ENCODE results near the gene AGL. TPM values are rescaled to one million over a fixed set of nuclear protein-coding genes. Genes with fewer than 3 reads are reported as not detected.
"Not testable (repeated sequence)": the region's sequence is repeated elsewhere in the genome, so short reads cannot be mapped to it uniquely, and the experiment has no call there.

AGL gene
- polyA plus RNA-seq, 3 donors = 1.2 to 3.9 (median 1.3) TPM

GRCh38 chr1:99887890-99888289, 37.7 kb downstream of the AGL start:
- H3K4me3 ChIP-seq (replicated peaks in 1 of 3; ENCODE audit: low read depth in 2 of 3, low read length in 3 of 3) = no peak overlapping the region
- no peak overlapping the region for H2AFZ ChIP-seq (ENCODE audit: insufficient read depth, low read depth, low read length, poor library complexity, severe bottlenecking)
- H3K36me3 Mint-ChIP-seq = peaks cover 37 to 47% of the 10 kb centered on the region in 2 donors
- no peak overlapping the region for H3K27ac Mint-ChIP-seq
- H3K27ac ChIP-seq (ENCODE audit: low read depth in 1 of 2, low read length in 2 of 2) = no peak overlapping the region
- DNase-seq = no peak
- intact Hi-C loops (cut with micrococcal nuclease) = no loop called here
- no peaks in the 10 kb centered on the region for H3K79me2 ChIP-seq (ENCODE audit: insufficient read depth, low read length)
- TF ChIP-seq CTCF (IDR thresholded peaks at IDR 0.05) = no peak
- no peak overlapping the region for H3K9ac ChIP-seq (ENCODE audit: insufficient read depth, low read length, poor library complexity, severe bottlenecking)
- WGBS (ENCODE audit: insufficient coverage) = no CpG with 5 or more reads among the region's 2 CpGs
- H3K4me3 Mint-ChIP-seq = no peak overlapping the region
- H3K27me3 ChIP-seq (ENCODE audit: control insufficient read depth in 2 of 2, insufficient read depth in 2 of 2, low read length in 2 of 2) = no peaks in the 10 kb centered on the region
- no peaks in the 10 kb centered on the region for H3K4me1 Mint-ChIP-seq
- no peaks in the 10 kb centered on the region for H3K9me3 ChIP-seq (replicated peaks in 1 of 2; ENCODE audit: control insufficient read depth in 1 of 2, insufficient read depth in 1 of 2, low read length in 2 of 2)
- no peaks in the 10 kb centered on the region for H3K9me3 Mint-ChIP-seq
- H3K4me2 ChIP-seq (replicated peaks; ENCODE audit: extremely low read depth, low read length, poor library complexity, severe bottlenecking) = no peak overlapping the region
- H3K4me1 ChIP-seq (ENCODE audit: control insufficient read depth in 1 of 2, insufficient read depth in 2 of 2, low read length in 2 of 2) = no peaks in the 10 kb centered on the region
- no peaks in the 10 kb centered on the region for H3K27me3 Mint-ChIP-seq (ENCODE audit: low read depth in 3 of 3)
- peaks cover 17 to 33% of the 10 kb centered on the region in 2 donors for H3K36me3 ChIP-seq (replicated peaks in 1 of 2; ENCODE audit: control insufficient read depth in 1 of 2, insufficient read depth in 2 of 2, low read length in 2 of 2)
- H4K20me1 ChIP-seq (ENCODE audit: insufficient read depth, low read length) = no peaks in the 10 kb centered on the region

GRCh38 chr1:99891997-99892396, 41.8 kb downstream of the AGL start:
- no peak for DNase-seq
- WGBS (ENCODE audit: insufficient coverage) = no CpG with 5 or more reads among the region's 1 CpG
- Histone ChIP-seq H3K36me3 (replicated peaks in 1 of 2; ENCODE audit: control insufficient read depth in 1 of 2, insufficient read depth in 2 of 2, low read length in 2 of 2) (peaks cover 0 to 9% of the 10 kb centered on the region in 2 donors), H3K27me3 (ENCODE audit: control insufficient read depth in 2 of 2, insufficient read depth in 2 of 2, low read length in 2 of 2) (no peaks in the 10 kb centered on the region), H4K20me1 (ENCODE audit: insufficient read depth, low read length) (no peaks in the 10 kb centered on the region), H3K4me3 (replicated peaks in 1 of 3; ENCODE audit: low read depth in 2 of 3, low read length in 3 of 3) (no peak overlapping the region), H3K79me2 (ENCODE audit: insufficient read depth, low read length) (no peaks in the 10 kb centered on the region), H3K9ac (ENCODE audit: insufficient read depth, low read length, poor library complexity, severe bottlenecking) (no peak overlapping the region), H3K4me2 (replicated peaks; ENCODE audit: extremely low read depth, low read length, poor library complexity, severe bottlenecking) (no peak overlapping the region), H3K4me1 (ENCODE audit: control insufficient read depth in 1 of 2, insufficient read depth in 2 of 2, low read length in 2 of 2) (no peaks in the 10 kb centered on the region), H2AFZ (ENCODE audit: insufficient read depth, low read depth, low read length, poor library complexity, severe bottlenecking) (no peak overlapping the region), H3K27ac (ENCODE audit: low read depth in 1 of 2, low read length in 2 of 2) (no peak overlapping the region), H3K9me3 (replicated peaks in 1 of 2; ENCODE audit: control insufficient read depth in 1 of 2, insufficient read depth in 1 of 2, low read length in 2 of 2) (no peaks in the 10 kb centered on the region)
- Mint-ChIP-seq H3K27me3 (ENCODE audit: low read depth in 3 of 3) (no peaks in the 10 kb centered on the region), H3K36me3 (peaks cover 26 to 33% of the 10 kb centered on the region in 2 donors), H3K4me3 (no peak overlapping the region), H3K27ac (no peak overlapping the region), H3K9me3 (peaks cover 0 to 2% (median 0%) of the 10 kb centered on the region in 7 donors), H3K4me1 (no peaks in the 10 kb centered on the region)
- no peak for TF ChIP-seq CTCF (IDR thresholded peaks at IDR 0.05)
- intact Hi-C loops (cut with micrococcal nuclease) = no loop called here

- H2AFZ ChIP-seq (ENCODE audit: insufficient read depth, low read depth, low read length, poor library complexity, severe bottlenecking); H3K27ac ChIP-seq (ENCODE audit: low read depth in 1 of 2, low read length in 2 of 2); H3K27me3 ChIP-seq (ENCODE audit: control insufficient read depth in 2 of 2, insufficient read depth in 2 of 2, low read length in 2 of 2); H3K9ac ChIP-seq (ENCODE audit: insufficient read depth, low read length, poor library complexity, severe bottlenecking); intact Hi-C loops (cut with micrococcal nuclease); H3K4me3 ChIP-seq (replicated peaks in 1 of 3; ENCODE audit: low read depth in 2 of 3, low read length in 3 of 3); H4K20me1 ChIP-seq (ENCODE audit: insufficient read depth, low read length); H3K27ac Mint-ChIP-seq; H3K9me3 Mint-ChIP-seq; DNase-seq; H3K9me3 ChIP-seq (replicated peaks in 1 of 2; ENCODE audit: control insufficient read depth in 1 of 2, insufficient read depth in 1 of 2, low read length in 2 of 2); H3K4me3 Mint-ChIP-seq; H3K79me2 ChIP-seq (ENCODE audit: insufficient read depth, low read length); H3K4me2 ChIP-seq (replicated peaks; ENCODE audit: extremely low read depth, low read length, poor library complexity, severe bottlenecking); H3K4me1 ChIP-seq (ENCODE audit: control insufficient read depth in 1 of 2, insufficient read depth in 2 of 2, low read length in 2 of 2); H3K4me1 Mint-ChIP-seq; H3K27me3 Mint-ChIP-seq (ENCODE audit: low read depth in 3 of 3): not testable (repeated sequence)
- H3K36me3 ChIP-seq (replicated peaks in 1 of 2; ENCODE audit: control insufficient read depth in 1 of 2, insufficient read depth in 2 of 2, low read length in 2 of 2) = peaks cover 5 to 17% of the 10 kb centered on the region in 2 donors
- peaks cover 24 to 33% of the 10 kb centered on the region in 2 donors for H3K36me3 Mint-ChIP-seq
- whole genome bisulfite sequencing (ENCODE audit: insufficient coverage) = no CpG with 5 or more reads among the region's 4 CpGs
These were observed 53.1 kb downstream of the AGL start for GRCh38 chr1:99903278-99903677.

All from CD14-positive monocyte (primary cell).